HG03442 (cell line): ENCODE measurements around the gene TYW1.
"Not testable (repeated sequence)": the region's sequence is repeated elsewhere in the genome, so short reads cannot be mapped to it uniquely, and the experiment has no call there.

Experiments used
- ATAC-seq: cut with Tn5 transposase; IDR thresholded peaks from one replicate; pipeline ENCODE4 v1.9.1; 2021; ENCODE audit warnings: mild to moderate bottlenecking, moderate library complexity; ENCODE audit not compliant: unreplicated experiment

TYW1 gene

DNA sequence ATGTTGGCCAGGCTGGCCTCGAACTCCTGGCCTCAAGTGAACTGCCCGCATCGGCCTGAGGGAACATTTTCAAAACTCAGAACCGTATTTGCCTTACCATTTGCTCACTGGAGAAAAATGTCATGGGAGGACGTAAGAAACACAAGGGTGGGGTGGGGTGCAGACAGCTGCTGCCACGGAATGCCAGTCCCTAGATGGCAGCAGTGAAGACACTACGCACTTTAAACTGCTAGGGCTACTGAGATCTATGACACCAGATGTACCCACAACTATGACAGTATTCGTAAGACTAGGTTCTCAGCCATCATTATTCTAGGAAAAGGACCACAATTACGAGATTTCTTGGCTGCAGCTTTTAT is 2.0 kb upstream of the TYW1 start:
- ATAC-seq, result peak; percentile 32

DNA sequence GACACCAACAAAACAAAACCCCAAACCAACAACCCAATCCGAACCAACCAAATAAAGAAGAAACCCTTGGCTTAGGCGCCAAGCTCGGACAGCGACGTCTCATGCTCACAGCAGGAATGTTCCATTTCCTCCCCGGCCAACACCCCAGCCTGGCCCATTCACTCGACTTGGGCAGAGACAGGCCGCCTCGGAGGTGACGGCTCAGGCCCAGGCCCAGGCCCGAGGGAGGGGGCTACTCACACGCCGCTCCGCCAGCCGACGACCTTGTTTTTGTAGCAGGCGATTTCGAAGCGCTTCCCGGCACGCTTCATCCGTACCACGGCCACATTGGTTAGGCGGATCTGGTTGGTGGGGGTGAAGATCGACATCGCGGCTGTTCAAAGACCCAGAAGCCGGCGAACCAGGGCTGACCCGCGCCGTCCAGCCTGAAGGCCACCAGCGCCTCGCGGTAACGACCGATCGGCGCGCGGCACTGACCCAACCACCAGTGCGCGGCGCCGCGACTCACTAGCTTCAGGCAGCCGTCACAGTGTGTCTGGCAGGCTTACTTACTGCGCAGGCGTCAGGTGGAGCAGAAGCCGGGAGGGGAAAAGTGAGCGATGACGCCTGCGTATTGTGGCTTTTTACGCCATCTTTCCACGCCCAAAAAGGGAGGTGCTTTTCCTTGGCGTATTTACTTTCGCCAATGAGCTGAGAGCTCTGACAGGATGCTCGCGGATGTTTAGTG is 1.4 kb upstream of the TYW1 start, which contains the start of gene SBDS:
Gene SBDS (minus strand): TSS at position 537 of the 727 bp plus-strand sequence. CDS start 169 bp downstream, at position 368.
- ATAC-seq, result peak; percentile 55

DNA sequence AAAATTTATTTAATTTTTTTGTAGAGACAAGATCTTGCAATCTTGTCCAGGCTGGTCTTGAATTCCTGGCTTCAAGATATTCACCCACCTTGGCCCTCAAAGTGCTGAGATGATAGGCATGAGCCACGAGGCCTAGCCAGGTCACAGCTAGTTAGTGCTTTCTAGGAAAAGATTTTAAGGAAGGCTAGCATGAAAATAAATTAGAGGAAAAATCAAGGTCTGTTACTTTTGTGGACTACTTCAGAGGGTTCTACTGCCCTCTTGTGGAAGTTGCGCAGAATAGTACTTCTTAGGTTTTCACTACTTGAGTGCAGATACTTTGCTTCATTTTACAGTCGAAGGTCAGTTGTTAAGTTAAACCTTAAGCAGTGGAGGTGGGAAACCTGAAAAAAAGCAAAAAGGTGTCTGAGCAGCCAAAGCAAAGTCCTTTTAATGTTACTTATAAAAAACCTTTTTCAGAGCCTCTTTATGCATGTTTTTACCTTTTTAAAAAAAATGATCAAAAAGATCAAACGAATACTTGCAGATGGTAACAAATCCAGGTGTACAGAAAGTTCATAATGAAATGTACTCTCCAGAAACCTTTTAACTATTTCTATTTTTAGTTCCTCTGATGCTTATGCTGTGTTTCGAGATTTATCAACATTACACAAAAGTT is 4.1 kb downstream of the TYW1 start:
- ATAC-seq, result not testable (repeated sequence)

DNA sequence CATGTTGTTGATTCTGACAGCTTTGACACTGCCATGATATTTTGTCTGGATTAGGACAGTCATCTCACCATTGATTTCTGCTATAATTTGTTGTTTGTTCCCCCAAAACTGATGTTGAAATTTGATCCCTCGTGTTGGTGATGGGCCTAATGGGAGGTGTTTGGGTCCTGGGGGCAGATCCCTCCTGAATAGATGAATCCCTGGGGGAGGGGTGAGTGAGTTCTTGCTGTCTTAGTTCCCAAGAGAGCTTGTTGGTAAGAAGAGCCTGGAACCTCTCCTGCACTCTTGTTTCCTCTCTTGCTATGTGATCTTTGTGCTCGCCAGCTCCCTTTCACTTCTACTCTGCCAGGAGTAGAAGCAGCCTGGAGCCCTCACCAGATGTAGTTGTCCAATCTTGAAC is 7.5 kb downstream of the TYW1 start:
- ATAC-seq, result not testable (repeated sequence)

DNA sequence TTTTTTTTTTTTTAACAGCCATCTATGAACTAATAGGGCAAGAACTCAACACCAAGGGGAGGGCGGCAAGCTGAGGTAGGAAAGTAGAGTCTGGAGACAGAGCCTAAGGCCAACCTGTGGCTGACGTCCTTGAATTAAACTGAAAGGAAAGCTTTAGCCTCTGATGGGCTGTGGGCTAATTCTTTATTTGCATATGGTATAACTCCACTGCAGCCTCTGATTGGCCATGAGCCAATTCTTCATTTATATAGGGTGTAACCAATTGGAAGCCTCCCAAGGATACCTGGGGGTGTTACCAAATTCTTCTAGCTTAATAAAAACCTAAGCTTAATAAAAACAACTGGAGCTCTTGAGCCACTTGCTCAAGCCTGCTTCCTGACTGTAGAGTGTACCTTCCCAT is 10.3 kb downstream of the TYW1 start:
- no peak for ATAC-seq

DNA sequence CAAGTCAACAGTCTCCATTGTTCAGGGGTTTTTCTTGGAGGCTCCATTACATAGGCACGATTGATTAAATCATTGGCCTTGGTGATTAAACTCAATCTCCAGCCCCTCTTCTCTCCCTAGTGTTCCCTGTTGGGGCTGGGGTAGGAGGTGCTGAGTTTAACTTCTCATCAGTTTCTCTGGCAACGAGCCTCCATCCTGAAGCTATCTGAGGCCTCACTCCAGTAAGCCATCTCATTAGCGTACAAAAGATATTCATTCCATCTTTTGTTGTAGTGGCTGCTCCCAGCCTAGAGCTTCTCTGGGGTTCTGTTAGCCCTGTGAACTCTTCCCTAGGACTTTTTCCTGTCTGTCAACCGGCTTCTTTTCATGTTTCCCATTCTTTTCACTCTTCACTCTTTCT is 11.6 kb downstream of the TYW1 start:
- no peak for ATAC-seq

DNA sequence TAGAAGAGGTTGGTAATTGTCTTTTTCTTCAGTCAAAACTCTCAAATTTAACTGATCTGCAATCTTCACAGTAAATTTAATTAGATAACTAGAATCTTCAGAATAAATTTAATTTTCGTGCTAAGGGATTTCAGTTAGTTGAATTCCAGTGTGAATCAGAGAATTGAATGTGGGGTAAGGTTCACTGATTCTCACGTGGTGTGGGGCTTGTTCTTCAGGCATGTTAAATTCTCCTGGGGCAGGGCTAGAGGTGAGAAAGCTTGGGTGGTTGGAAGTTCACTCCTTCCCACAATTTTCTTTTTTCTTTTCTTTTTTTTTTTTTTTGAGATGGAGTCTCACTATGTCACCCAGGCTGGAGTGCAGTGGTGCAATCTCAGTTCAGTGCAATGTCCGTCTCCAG is 13.0 kb downstream of the TYW1 start:
- not testable (repeated sequence) for ATAC-seq

DNA sequence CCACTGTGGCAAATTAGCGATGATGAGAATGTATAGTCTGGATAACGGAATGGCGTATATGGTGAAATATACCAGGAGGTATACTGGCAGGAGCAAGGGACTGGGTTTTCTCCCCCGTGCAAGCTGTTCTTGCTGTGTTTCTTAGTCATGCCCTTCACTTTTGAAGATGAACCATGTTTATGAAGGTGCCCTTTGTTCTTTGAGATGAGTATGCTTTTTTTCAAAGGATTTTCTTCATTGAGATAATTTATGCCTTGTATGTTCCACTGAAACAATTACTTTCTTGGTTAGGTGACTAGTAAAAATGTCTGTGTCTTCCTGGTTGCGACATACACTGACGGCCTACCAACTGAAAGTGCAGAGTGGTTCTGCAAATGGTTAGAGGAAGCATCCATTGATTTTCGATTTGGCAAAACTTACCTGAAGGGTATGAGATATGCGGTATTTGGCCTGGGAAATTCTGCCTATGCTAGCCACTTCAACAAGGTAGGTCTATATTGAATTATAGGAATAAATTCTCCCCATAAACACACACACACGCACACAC is 17.5 kb downstream of the TYW1 start:
- ATAC-seq, result not testable (repeated sequence)

DNA sequence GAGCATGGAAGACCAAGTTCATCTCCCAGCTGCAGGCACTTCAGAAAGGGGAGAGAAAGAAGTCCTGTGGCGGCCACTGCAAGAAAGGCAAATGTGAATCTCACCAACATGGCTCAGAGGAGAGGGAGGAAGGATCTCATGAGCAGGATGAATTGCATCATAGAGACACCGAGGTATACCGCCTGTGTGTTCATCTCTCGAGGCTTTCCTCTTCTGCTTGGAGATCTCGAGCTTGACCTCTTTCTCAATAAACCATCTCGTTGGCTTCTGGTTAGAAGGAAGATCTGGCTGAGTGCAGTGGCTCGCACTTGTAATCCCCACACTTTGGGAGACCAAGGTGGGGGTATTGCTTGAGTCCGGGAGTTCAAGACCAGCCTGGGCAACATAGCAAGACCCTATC is 21.3 kb downstream of the TYW1 start:
- ATAC-seq, result not testable (repeated sequence)

DNA sequence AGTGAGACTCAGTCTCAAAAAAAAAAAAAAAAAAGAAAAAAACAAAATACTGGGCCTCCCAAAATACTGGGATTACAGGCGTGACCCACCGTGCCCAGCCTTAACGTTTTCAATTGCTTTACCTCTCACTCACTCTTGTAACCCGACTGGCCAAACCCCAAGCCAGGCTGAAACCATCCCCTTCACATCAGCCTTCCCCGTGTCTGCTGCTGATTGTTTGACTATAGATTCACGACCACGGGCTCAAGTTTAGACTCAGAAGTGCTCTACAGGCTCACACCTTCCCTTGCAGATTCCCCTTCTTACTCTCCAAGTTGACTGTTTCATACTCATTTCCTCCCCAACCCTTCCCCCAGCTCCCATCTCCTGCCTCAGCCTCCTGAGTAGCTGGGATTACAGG is 22.3 kb downstream of the TYW1 start:
- no peak for ATAC-seq

DNA sequence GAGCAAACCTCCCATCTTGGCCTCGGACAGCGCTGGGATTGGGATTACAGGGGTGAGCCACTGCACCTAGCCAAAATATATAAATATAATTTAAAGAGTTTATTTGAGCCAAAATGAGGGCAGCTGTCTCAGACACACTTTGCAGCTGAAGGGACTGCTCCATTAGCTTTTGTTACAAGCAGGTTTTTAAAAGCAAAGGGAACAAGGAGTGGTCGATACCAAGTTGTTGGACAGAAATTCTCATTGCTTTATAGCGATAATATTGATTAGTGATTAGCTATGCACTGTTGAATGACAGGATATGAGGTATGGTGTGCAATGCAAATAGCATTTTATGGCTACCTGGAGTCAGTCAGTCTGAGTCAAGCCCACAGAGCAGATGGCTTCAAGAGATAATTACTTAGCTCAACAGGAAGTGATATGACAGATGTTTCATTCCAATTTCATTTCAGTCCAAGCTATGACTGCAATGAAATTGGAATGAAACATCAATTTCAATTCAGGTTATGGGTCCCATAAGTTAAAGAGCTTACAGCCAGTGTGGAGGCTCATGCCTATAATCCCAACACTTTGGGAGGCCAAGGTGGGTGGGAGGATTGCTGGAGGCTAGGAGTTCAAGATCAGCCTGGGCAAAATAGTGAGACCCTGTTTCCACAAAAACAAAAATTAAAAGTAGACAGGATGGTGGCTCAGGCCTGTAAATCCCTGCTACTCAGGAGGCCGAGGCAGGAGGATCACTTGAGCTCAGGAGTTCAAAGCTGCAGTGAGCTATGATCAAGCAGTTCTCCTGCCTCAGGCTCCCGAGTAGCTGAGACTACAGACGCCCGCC is 23.1 kb downstream of the TYW1 start:
- ATAC-seq, result no peak

DNA sequence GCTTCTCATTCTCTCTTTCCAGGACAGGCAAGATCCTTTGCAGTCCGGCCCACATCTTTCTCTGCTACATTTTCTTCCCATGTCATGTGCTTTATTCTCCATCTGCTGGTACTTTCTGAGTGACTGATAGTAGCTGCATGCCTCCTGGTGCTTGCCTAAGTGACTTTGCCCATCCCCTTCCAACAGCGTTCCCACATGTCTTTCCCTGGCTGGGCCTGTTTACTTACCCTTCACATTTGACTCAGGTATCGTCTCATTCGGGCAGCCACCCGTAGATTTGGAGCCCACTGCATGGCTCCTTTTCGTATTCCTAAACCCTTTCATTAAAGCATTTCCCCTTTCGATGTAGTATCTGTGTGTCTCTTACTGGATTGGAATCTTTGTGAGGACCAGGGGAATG is 24.6 kb downstream of the TYW1 start:
- ATAC-seq, result no peak

DNA sequence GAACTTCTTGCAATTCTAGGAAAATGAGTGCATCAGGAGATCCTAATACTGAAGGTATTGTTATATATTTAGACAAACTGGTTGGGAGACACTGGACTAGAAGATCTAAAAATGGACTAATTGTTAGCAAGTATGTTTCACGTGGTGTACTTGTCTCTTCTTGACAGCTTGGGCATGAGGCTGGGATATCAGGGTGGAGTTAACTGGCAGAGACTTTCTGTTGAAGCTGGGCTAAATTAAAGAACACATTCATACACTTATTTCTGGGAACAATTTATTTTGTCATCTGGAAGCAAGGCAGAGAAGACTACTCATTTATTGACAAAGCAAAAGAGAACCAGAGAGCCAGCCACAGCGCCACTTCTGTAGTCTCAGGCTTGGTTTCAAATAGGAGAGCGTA is 25.9 kb downstream of the TYW1 start:
- no peak for ATAC-seq

DNA sequence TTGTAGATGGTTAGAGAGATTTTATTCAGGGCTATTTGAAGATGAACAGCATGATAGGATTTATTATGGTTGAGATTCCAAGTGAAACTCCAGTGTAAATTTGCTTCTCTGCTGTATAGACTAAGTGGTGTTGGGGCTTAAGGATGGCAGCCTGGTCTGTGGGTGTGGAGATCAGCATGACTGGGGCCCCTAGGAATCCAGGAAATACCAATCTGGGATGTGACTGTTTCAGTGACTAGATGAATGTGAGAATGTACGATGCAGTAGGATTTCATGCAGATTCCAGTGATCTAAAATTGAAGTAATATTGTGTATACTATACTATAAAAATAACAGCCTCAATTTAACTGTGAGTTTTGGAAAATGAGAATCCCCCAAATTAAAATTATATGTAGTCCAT is 28.8 kb downstream of the TYW1 start:
- not testable (repeated sequence) for ATAC-seq

DNA sequence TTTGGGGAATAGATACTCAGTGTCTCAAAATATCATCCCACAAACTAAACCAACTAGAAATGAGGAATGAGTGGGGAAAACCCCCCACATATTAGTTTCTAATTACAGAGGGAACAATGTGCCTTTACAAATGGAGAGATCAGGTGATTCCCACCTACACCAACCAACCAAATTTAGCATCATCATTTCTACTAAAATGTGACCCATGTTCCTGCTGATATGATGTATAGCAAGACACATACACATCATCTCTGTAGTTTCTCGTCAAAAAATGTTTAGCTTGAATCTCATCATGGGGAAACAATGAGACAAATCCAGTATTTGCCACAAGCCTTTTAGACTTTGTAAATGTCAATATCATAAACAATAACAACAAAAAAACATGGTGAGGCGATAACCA is 35.1 kb downstream of the TYW1 start:
- ATAC-seq, result not testable (repeated sequence)

DNA sequence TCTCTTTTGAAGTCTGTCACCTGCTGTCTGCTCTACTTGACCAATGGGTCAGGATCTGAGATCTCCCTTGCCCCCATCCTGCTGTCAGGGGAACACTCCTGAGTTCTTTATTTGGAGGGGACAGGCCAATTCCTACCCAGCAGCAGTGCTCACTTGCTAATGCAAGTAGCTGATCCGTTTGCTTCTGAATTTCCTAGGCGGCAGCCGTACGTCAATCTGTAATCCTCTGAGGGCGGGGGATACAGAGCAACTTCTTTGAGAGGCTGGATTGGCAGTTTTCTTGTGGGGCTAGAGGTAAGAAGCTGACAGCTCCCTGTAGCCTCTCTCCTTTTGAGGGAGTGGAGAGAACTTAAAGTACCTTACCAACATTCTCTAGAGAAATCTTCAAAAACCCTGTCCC is 36.6 kb downstream of the TYW1 start:
- ATAC-seq, result no peak

DNA sequence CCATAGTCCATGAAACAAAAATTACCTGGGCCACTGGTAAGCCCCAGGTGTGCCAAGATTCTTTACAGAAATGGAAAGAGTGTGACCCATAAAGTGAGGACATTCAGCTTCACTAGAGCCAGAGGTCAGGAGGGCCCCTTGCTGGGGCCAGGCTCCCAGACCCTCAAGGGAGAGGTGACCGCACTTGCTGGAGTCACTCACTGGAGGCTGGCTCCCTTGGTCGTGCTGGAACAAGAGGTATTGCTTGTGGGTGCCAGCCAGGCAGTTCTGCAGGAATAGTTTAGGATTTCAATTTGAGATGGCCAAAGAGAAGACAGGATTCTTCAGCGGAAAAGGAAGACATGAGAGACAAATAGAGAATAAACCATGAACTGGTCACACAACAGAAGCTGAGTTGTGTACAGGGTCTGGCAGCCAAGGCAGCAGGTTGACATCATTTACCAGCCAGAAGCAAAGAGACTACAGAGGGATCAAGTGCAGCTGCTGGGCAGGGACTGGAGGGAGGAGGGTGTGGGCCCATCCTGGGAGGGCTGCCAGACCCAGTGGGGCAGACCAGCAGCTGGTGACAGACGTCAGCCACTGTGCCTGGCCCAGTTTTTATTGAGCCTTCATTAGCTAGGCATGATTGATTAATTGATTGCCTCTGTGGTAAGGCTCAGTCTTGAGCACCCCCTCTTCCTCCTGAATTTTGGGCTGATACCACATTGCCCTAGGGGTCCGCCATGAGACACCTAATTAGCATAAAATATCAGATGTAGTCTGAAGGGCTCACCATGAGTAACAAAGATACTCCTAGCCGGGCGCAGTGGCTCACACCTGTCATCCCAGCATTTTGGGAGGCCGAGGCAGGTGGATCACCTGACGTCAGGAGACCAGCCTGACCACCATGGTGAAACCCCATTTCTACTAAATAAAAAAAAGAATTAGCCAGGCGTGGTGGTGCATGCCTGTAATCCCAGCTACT is 40.1 kb downstream of the TYW1 start:
- ATAC-seq, result not testable (repeated sequence)

DNA sequence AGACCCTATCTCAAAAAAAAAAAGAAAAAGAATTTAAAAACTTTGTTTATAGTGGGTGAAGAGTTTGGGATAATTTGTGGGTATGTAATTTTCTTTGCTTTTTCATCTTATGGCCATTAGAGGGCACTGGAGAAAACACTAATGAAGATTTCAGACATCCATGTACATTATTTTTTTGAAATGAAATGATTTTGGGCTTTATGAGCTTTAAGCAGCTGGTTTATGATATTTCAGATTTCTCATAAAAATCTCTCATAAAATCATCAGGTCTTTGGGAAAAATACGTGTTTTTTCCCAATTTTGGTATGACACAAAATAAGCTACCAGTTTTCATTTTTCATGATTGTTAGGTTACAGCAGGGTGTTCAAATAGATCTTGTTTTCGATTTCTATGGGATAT is 44.2 kb downstream of the TYW1 start:
- ATAC-seq, result not testable (repeated sequence)

DNA sequence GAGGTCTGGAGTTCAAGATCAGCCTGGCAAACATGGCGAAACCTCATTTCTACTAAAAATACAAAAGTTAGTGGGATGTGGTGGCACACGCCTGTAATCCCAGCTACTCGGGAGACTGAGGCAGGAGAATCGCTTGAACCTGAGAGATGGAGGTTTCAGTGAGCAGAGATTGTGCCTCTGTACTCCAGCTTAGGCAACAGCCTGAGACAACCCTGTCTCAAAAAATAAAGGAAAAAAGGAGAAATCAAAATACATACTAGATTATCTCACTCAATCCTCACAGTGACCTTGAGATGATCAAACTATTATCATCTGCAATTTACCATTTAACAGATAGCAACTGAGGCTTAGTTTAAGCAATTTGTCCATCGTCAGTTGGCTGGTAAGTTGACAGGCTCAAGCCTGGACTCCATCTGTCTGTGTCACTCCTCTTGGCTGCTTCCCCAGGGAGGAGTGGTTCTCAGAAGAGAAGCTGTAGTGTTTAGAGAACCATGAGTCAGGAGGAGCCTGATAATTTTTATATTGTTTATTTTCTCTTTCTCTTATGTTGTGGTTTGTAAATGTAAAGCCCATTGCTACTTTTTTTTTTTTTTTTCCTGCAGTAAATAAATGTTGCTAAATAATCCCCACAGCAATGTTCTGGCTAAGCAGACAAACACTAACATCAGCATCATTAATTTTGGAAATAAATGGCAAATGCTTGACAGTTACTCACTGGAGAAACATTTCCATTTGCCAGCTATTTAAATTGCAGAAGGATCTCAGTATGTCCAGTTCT is 46.3 kb downstream of the TYW1 start:
- not testable (repeated sequence) for ATAC-seq

DNA sequence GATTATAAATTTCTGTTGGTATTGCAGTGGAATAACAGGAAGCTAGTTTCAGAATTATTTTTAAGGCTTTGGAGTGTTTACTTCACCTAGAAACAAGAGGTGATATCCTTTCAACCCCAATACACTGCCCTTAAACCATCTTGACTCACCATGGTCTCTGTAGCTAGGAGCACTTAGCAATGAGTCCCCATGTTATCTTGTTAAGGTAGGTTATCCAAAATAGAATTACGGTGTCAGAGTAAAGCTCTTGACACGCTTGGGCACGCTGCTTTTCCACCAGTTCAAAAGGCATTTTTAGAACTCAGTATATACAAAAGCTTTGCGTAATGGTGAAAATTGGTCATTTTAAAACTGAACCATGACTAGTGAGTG is 46.9 kb downstream of the TYW1 start:
- ATAC-seq, result not testable (repeated sequence)
